Measurements from ENCODE around the gene CDK5.

GRCh38 chr7:151102991-151103390, 45.3 kb upstream of the CDK5 start:
- no peak for TF ChIP-seq CTCF (IDR thresholded peaks at IDR 0.05)
- no peak for TF ChIP-seq POLR2A (IDR thresholded peaks at IDR 0.05)

Measured in body of pancreas (tissue), 4 donors.